Keratinocyte (primary cell): Measurements from ENCODE around the gene SNX15. TPM values are rescaled to one million over a fixed set of nuclear protein-coding genes. Genes with fewer than 3 reads are reported as not detected.
"Not testable (repeated sequence)": the region's sequence is repeated elsewhere in the genome, so short reads cannot be mapped to it uniquely, and the experiment has no call there.

Source experiments
- DNase-seq: peaks from one replicate; pipeline ENCODE4 v3.0.0-alpha.2; 2011; ENCODE audit warnings: low read depth, missing footprints, low spot score
- FAIRE-seq: peaks from 2 replicates; lab custom pipeline; 2011; peaks lifted over from hg19 to GRCh38; lab: Jason Lieb, UNC
- H2AFZ ChIP-seq: 2 replicates; pipeline ENCODE4 v1.6.0; 2012; ENCODE audit warnings: low read length, control low read depth, inconsistent platforms; ENCODE audit not compliant: control insufficient read depth
- H3K27ac ChIP-seq: 2 replicates; pipeline ENCODE4 v1.5.1; 2011; ENCODE audit warnings: low read length; ENCODE audit not compliant: control insufficient read depth, insufficient read depth
- H3K27me3 ChIP-seq: 3 replicates; pipeline ENCODE4 v1.6.0; 2011; ENCODE audit warnings: low read length; ENCODE audit not compliant: control insufficient read depth, insufficient read depth; ENCODE audit errors: extremely low read depth
- H3K36me3 ChIP-seq, 2 experiments: 2 replicates in 1 of 2; 3 replicates in 1 of 2; pipeline ENCODE4 v1.5.1; 2011; ENCODE audit warnings: low read length in 2 of 2, mild to moderate bottlenecking in 1 of 2; ENCODE audit not compliant: control insufficient read depth in 2 of 2, insufficient read depth in 2 of 2; ENCODE audit errors: extremely low read depth in 1 of 2
- H3K4me1 ChIP-seq: 3 replicates; pipeline ENCODE4 v1.5.1; 2011; ENCODE audit warnings: low read length; ENCODE audit not compliant: control insufficient read depth, insufficient read depth; ENCODE audit errors: extremely low read depth
- H3K4me2 ChIP-seq: 3 replicates; pipeline ENCODE4 v1.6.0; 2011; ENCODE audit warnings: low read depth, low read length; ENCODE audit not compliant: control insufficient read depth, insufficient read depth; ENCODE audit errors: extremely low read depth
- H3K4me3 ChIP-seq, 3 experiments: fragments of 200-600 bp in 1 of 3; sonication (generic) in 1 of 3; 2 replicates in 2 of 3; 3 replicates in 1 of 3; pipeline ENCODE4 v1.5.1; 2011 to 2016; ENCODE audit warnings: low read length in 3 of 3, mild to moderate bottlenecking in 3 of 3, control low read depth in 2 of 3, inconsistent platforms in 1 of 3, low read depth in 1 of 3, mixed read lengths in 1 of 3, mixed run types in 1 of 3, moderate library complexity in 1 of 3; ENCODE audit not compliant: control insufficient read depth in 2 of 3, insufficient read depth in 2 of 3; ENCODE audit errors: extremely low read depth in 1 of 3
- H3K79me2 ChIP-seq: 2 replicates; pipeline ENCODE4 v1.6.0; 2012; ENCODE audit warnings: low read length; ENCODE audit not compliant: control insufficient read depth, insufficient read depth
- H3K9ac ChIP-seq: 3 replicates; pipeline ENCODE4 v1.6.0; 2011; ENCODE audit warnings: low read length; ENCODE audit not compliant: control insufficient read depth, insufficient read depth; ENCODE audit errors: extremely low read depth
- H3K9me1 ChIP-seq: 3 replicates; pipeline ENCODE4 v1.6.0; 2011; ENCODE audit warnings: low read length; ENCODE audit not compliant: control insufficient read depth, insufficient read depth; ENCODE audit errors: extremely low read depth
- H3K9me3 ChIP-seq: 2 replicates; pipeline ENCODE4 v1.5.1; 2012; ENCODE audit warnings: low read depth, low read length; ENCODE audit not compliant: control insufficient read depth
- H4K20me1 ChIP-seq: 3 replicates; pipeline ENCODE4 v1.6.0; 2011; ENCODE audit warnings: low read length; ENCODE audit not compliant: control insufficient read depth, insufficient read depth; ENCODE audit errors: extremely low read depth
- CTCF ChIP-seq, 3 experiments: IDR thresholded peaks in 1 of 3; conservative IDR thresholded peaks in 1 of 3; optimal IDR thresholded peaks in 1 of 3; 2 replicates in 2 of 3; 3 replicates in 1 of 3; pipeline versions ENCODE3 to v1.5.1; 2011; ENCODE audit warnings: low read length in 3 of 3, mild to moderate bottlenecking in 3 of 3, moderate library complexity in 2 of 3, control low read depth in 1 of 3, inconsistent platforms in 1 of 3; ENCODE audit not compliant: insufficient read depth in 2 of 3; ENCODE audit errors: extremely low read depth in 1 of 3
- EZH2 ChIP-seq: IDR thresholded peaks from one replicate; pipeline ENCODE4 v1.6.1; 2012; ENCODE audit warnings: inconsistent platforms, mild to moderate bottlenecking, low read length, moderate library complexity
- dilution Hi-C: fragments of 300-500 bp; cut with MboI; formaldehyde crosslinking; loops from one replicate; pipeline ENCODE4 v1.7.0; 2020; ENCODE audit warnings: low sequenced_read_pairs; ENCODE audit not compliant: extremely low pct_ligation_motif_present
- polyA plus RNA-seq, 5 experiments: library from polyadenylated mRNA; depleted of rRNA in 3 of 5; stranded (reverse) in 3 of 5; stranded (forward) in 1 of 5; unstranded in 1 of 5; fragments of >200 nt; gene quantifications; 1 replicate in 1 of 5; 2 replicates in 3 of 5; 3 replicates in 1 of 5; pipeline versions ENCODE4 v1.2.1 to v1.2.3, GENCODE V29; 2011 to 2012; ENCODE audit warnings: missing spikeins in 2 of 5, low read depth in 1 of 5, low replicate concordance in 1 of 5

The SNX15 gene
- polyA plus RNA-seq, 1 donor (not counting 4 experiments of a cell fraction or from before 2014, with no cell fraction given), result 1.8 TPM

GRCh38 chr11:65021509-65021908 lies 5.7 kb upstream of the SNX15 start:
- peaks cover 13 to 14% of the 10 kb centered on the region in 2 experiments for H3K36me3 ChIP-seq
- H3K4me1 ChIP-seq, result peaks cover under 1% of the 10 kb centered on the region
- H3K27me3 ChIP-seq, result no peaks in the 10 kb centered on the region
- FAIRE-seq (no peak), DNase-seq (no peak)
- H3K9ac ChIP-seq, result no peak overlapping the region
- H3K9me1 ChIP-seq, result peaks cover 2% of the 10 kb centered on the region
- H3K9me3 ChIP-seq, result no peaks in the 10 kb centered on the region
- peaks cover under 1% of the 10 kb centered on the region for H3K79me2 ChIP-seq
- TF ChIP-seq EZH2 (no peak), CTCF (optimal IDR thresholded peaks at IDR 0.05 in 1 of 3, IDR thresholded peaks at IDR 0.05 in 1 of 3, conservative IDR thresholded peaks at IDR 0.05 in 1 of 3; ENCODE audit: extremely low read depth in 1 of 3, insufficient read depth in 2 of 3, low read length in 3 of 3) (no peak)
- H4K20me1 ChIP-seq, result no peaks in the 10 kb centered on the region
- no peak overlapping the region for H3K27ac ChIP-seq
- no peak overlapping the region for H3K4me3 ChIP-seq
- H2AFZ ChIP-seq, result no peak overlapping the region
- no peak overlapping the region for H3K4me2 ChIP-seq
- dilution Hi-C loops, result no loop called here

- H3K36me3 ChIP-seq, H3K9me3 ChIP-seq, H3K9ac ChIP-seq, FAIRE-seq, DNase-seq, H3K27me3 ChIP-seq, H2AFZ ChIP-seq, H3K9me1 ChIP-seq, H3K79me2 ChIP-seq, dilution Hi-C loops, H3K4me2 ChIP-seq, H3K4me3 ChIP-seq, H4K20me1 ChIP-seq, H3K27ac ChIP-seq: not testable (repeated sequence)
- peaks cover 13% of the 10 kb centered on the region for H3K4me1 ChIP-seq
Measured at GRCh38 chr11:65023502-65023901, 3.7 kb upstream of the SNX15 start.

GRCh38 chr11:65026810-65027209 lies 429 bp upstream of the SNX15 start:
- H3K27ac ChIP-seq, result peak overlapping the region; percentile 67

More at GRCh38 chr11:65026810-65027209, 429 bp upstream of the SNX15 start:
- peak overlapping the region; percentile 75 for H2AFZ ChIP-seq
- no peaks in the 10 kb centered on the region for H3K27me3 ChIP-seq
- no peak for FAIRE-seq
- dilution Hi-C loops, result no loop called here
- peak overlapping the region; percentile 78 for H3K9ac ChIP-seq
- H3K36me3 ChIP-seq, result no peaks in the 10 kb centered on the region
- DNase-seq, result peak; percentile 26
- no peaks in the 10 kb centered on the region for H3K9me1 ChIP-seq
- no peak for TF ChIP-seq EZH2
- no peak for TF ChIP-seq CTCF (optimal IDR thresholded peaks at IDR 0.05 in 1 of 3, IDR thresholded peaks at IDR 0.05 in 1 of 3, conservative IDR thresholded peaks at IDR 0.05 in 1 of 3; ENCODE audit: extremely low read depth in 1 of 3, insufficient read depth in 2 of 3, low read length in 3 of 3)
- H3K4me2 ChIP-seq, result peak overlapping the region; percentile 99
- no peaks in the 10 kb centered on the region for H4K20me1 ChIP-seq
- no peaks in the 10 kb centered on the region for H3K9me3 ChIP-seq
- H3K4me3 ChIP-seq, result peak overlapping the region; percentile 52 to 80 (median 60)
- no peaks in the 10 kb centered on the region for H3K79me2 ChIP-seq
- peaks cover 14% of the 10 kb centered on the region for H3K4me1 ChIP-seq
